K562 (cell line): ENCODE results near the gene GALNT13.

Experiments
- BDP1 ChIP-seq: IDR thresholded peaks from 3 replicates; pipeline ENCODE4 v1.6.1; 2011; ENCODE audit not compliant: insufficient read length, insufficient read depth
- CHD4 ChIP-seq: fragments of 200-600 bp; sonication (generic); IDR thresholded peaks from 3 replicates; pipeline ENCODE4 v1.6.1; 2012; ENCODE audit warnings: low read depth, mild to moderate bottlenecking, mixed read lengths, low read length, inconsistent platforms; ENCODE audit not compliant: insufficient read depth, insufficient replicate concordance, poor library complexity, severe bottlenecking
- ELF4 ChIP-seq: fragments of 450-650 bp; formaldehyde crosslinking; IDR thresholded peaks from 2 replicates; pipeline ENCODE4 v1.4.0; 2022; ENCODE audit warnings: missing genetic modification characterization
- EZH2 ChIP-seq: IDR thresholded peaks from 2 replicates; pipeline ENCODE4 v1.6.1; 2012; ENCODE audit warnings: low read depth, mild to moderate bottlenecking, inconsistent platforms, low read length, borderline replicate concordance
- MXI1 ChIP-seq: IDR thresholded peaks from 2 replicates; pipeline ENCODE4 v1.6.1; 2011; ENCODE audit warnings: low read depth, mild to moderate bottlenecking, improper control_type of control experiment, low read length
- NCOR1 ChIP-seq: fragments of 450-650 bp; IDR thresholded peaks from 2 replicates; pipeline ENCODE4 v1.6.1; 2016; ENCODE audit warnings: mild to moderate bottlenecking, moderate library complexity
- POLR2A ChIP-seq: fragments of 450-650 bp; conservative IDR thresholded peaks from 2 replicates; pipeline ENCODE4 v1.6.1; 2016
- STAG1 ChIP-seq: sonication (generic); formaldehyde crosslinking; IDR thresholded peaks from 2 replicates; pipeline ENCODE4 v1.5.0; 2020; ENCODE audit warnings: missing genetic modification reagents, borderline replicate concordance
- TAF9B ChIP-seq: fragments of 450-650 bp; IDR thresholded peaks from 2 replicates; pipeline ENCODE4 v1.6.1; 2018; ENCODE audit warnings: mild to moderate bottlenecking; ENCODE audit not compliant: partially characterized antibody
- XRCC5 ChIP-seq: fragments of 200-400 bp; formaldehyde crosslinking; IDR thresholded peaks from 2 replicates; pipeline ENCODE4 v1.6.1; 2017; ENCODE audit warnings: low read depth, mild to moderate bottlenecking, low read length
- TF ChIP-seq, protein P1 (sequence below): fragments of 250-450 bp; sonication (Bioruptor Pico); IDR thresholded peaks from 2 replicates; pipeline ENCODE4 v1.5.0; 2020; ENCODE audit warnings: mild to moderate bottlenecking, borderline replicate concordance
- TF ChIP-seq, protein P2 (sequence below): fragments of 450-650 bp; conservative IDR thresholded peaks from 2 replicates; pipeline ENCODE4 v1.6.1; 2016; ENCODE audit warnings: missing genetic modification characterization, low read depth, mild to moderate bottlenecking, missing compliant biosample characterization, moderate library complexity
- TF ChIP-seq, protein P3 (sequence below): sonication (generic); formaldehyde crosslinking; IDR thresholded peaks from 2 replicates; pipeline ENCODE4 v1.8.0; 2022; ENCODE audit warnings: mild to moderate bottlenecking, low read depth, missing genetic modification reagents

DNA sequence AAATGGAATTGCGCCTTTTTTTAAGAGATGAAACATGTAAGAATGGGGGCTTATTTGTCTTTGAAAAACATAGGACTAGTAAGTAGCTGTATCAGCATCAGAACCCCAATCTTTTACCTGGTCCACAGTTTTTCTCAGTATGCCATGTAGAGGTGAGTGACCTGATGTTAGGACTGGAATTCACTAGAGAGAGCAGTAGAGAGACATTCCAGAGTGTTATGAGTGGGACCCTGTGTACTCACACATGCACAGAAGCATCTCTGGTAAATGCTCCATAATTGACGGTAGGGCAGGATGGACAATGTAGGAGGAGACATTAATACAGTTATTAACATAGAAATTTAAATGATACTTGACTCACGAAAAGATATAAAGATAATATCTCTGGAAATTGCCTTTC, 1.4 kb upstream of the GALNT13 start:
- TF ChIP-seq, protein P1, sequence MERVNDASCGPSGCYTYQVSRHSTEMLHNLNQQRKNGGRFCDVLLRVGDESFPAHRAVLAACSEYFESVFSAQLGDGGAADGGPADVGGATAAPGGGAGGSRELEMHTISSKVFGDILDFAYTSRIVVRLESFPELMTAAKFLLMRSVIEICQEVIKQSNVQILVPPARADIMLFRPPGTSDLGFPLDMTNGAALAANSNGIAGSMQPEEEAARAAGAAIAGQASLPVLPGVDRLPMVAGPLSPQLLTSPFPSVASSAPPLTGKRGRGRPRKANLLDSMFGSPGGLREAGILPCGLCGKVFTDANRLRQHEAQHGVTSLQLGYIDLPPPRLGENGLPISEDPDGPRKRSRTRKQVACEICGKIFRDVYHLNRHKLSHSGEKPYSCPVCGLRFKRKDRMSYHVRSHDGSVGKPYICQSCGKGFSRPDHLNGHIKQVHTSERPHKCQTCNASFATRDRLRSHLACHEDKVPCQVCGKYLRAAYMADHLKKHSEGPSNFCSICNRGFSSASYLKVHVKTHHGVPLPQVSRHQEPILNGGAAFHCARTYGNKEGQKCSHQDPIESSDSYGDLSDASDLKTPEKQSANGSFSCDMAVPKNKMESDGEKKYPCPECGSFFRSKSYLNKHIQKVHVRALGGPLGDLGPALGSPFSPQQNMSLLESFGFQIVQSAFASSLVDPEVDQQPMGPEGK (CRISPR knock-in tag): no peak
- TF ChIP-seq, protein P2, sequence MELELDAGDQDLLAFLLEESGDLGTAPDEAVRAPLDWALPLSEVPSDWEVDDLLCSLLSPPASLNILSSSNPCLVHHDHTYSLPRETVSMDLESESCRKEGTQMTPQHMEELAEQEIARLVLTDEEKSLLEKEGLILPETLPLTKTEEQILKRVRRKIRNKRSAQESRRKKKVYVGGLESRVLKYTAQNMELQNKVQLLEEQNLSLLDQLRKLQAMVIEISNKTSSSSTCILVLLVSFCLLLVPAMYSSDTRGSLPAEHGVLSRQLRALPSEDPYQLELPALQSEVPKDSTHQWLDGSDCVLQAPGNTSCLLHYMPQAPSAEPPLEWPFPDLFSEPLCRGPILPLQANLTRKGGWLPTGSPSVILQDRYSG (tag): no peak
- TF ChIP-seq TAF9B: no peak
- TF ChIP-seq ELF4: no peak
- no peak for TF ChIP-seq EZH2
- no peak for TF ChIP-seq STAG1
- TF ChIP-seq BDP1: no peak
- no peak for TF ChIP-seq XRCC5
- TF ChIP-seq MXI1: no peak
- no peak for TF ChIP-seq NCOR1
- no peak for TF ChIP-seq CHD4
- TF ChIP-seq POLR2A: no peak
- TF ChIP-seq, protein P3, sequence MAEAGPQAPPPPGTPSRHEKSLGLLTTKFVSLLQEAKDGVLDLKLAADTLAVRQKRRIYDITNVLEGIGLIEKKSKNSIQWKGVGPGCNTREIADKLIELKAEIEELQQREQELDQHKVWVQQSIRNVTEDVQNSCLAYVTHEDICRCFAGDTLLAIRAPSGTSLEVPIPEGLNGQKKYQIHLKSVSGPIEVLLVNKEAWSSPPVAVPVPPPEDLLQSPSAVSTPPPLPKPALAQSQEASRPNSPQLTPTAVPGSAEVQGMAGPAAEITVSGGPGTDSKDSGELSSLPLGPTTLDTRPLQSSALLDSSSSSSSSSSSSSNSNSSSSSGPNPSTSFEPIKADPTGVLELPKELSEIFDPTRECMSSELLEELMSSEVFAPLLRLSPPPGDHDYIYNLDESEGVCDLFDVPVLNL (CRISPR knock-in tag): no peak
